Activated CD8-positive, alpha-beta memory T cell treated with anti-CD3 and anti-CD28 coated beads, Interleukin-2, amount 50 U/mL, for 24 hours (primary cell): ENCODE results near the gene DCDC2.
"Not testable (repeated sequence)": the region's sequence is repeated elsewhere in the genome, so short reads cannot be mapped to it uniquely, and the experiment has no call there.

Experiments used
- DNase-seq: peaks from one replicate; pipeline ENCODE4 v3.0.0-alpha.2; 2020; ENCODE audit errors: extremely low read depth

Gene DCDC2

GRCh38 chr6:24148154-24148570 is 209.7 kb downstream of the DCDC2 start:
- no peak for DNase-seq

- DNase-seq = no peak
These were observed 210.2 kb downstream of the DCDC2 start for GRCh38 chr6:24147511-24148153.

GRCh38 chr6:24146871-24147270 is 211.0 kb downstream of the DCDC2 start:
- DNase-seq = no peak

- DNase-seq = no peak
These were observed 212.1 kb downstream of the DCDC2 start for GRCh38 chr6:24145690-24146131.

GRCh38 chr6:24142733-24143132 is 215.1 kb downstream of the DCDC2 start:
- not testable (repeated sequence) for DNase-seq

GRCh38 chr6:24140591-24140990 is 217.3 kb downstream of the DCDC2 start:
- DNase-seq = no peak

- DNase-seq = no peak
These were observed 218.2 kb downstream of the DCDC2 start for GRCh38 chr6:24139639-24140038.

GRCh38 chr6:24139080-24139479 is 218.8 kb downstream of the DCDC2 start:
- DNase-seq = no peak

- no peak for DNase-seq
These were observed 226.1 kb downstream of the DCDC2 start for GRCh38 chr6:24131751-24132150.

- no peak for DNase-seq
These were observed 230.5 kb downstream of the DCDC2 start for GRCh38 chr6:24127316-24127715.

GRCh38 chr6:24126586-24127192 is 231.2 kb downstream of the DCDC2 start:
- DNase-seq = no peak

- DNase-seq = no peak
These were observed 231.9 kb downstream of the DCDC2 start, which contains the start of gene NRSN1 for GRCh38 chr6:24125980-24126379. Gene NRSN1, plus strand, starts transcription at chr6:24126215. Its CDS starts 8,113 bp downstream, at chr6:24134328.

- no peak for DNase-seq
These were observed 235.7 kb downstream of the DCDC2 start for GRCh38 chr6:24122139-24122538.
